HUES64 (cell line): ENCODE data around the gene IL10RB.
"Not testable (repeated sequence)": the region's sequence is repeated elsewhere in the genome, so short reads cannot be mapped to it uniquely, and the experiment has no call there.

Experiments used
- H3K27ac ChIP-seq: 2 replicates; pipeline ENCODE4 v1.7.0; 2013; ENCODE audit warnings: low read depth, low read length, inconsistent platforms
- H3K27me3 ChIP-seq: 2 replicates; pipeline ENCODE4 v1.6.1; 2013; ENCODE audit warnings: mild to moderate bottlenecking, low read length; ENCODE audit not compliant: insufficient read depth
- H3K36me3 ChIP-seq: 2 replicates; pipeline ENCODE4 v1.6.1; 2013; ENCODE audit warnings: mild to moderate bottlenecking, low read length; ENCODE audit not compliant: insufficient read depth
- H3K4me1 ChIP-seq: 2 replicates; pipeline ENCODE4 v1.6.1; 2013; ENCODE audit warnings: mild to moderate bottlenecking, low read length, moderate library complexity; ENCODE audit not compliant: insufficient read depth
- H3K4me3 ChIP-seq: 2 replicates; pipeline ENCODE4 v1.5.1; 2013; ENCODE audit warnings: mild to moderate bottlenecking, low read length, moderate library complexity
- H3K9ac ChIP-seq: 2 replicates; pipeline ENCODE4 v1.6.1; 2013; ENCODE audit warnings: mild to moderate bottlenecking, low read depth, low read length
- H3K9me3 ChIP-seq: 2 replicates; pipeline ENCODE4 v1.6.1; 2013; ENCODE audit warnings: low read depth, low read length; ENCODE audit not compliant: insufficient read depth
- WGBS: fragments of 150-250, 120-280 bp; methylation state at CpG from one replicate; pipeline ENCODE4 v1.1.7; 2013; ENCODE audit warnings: missing lambda C conversion rate; 5-methylcytosine and 5-hydroxymethylcytosine counted together

The IL10RB gene

DNA sequence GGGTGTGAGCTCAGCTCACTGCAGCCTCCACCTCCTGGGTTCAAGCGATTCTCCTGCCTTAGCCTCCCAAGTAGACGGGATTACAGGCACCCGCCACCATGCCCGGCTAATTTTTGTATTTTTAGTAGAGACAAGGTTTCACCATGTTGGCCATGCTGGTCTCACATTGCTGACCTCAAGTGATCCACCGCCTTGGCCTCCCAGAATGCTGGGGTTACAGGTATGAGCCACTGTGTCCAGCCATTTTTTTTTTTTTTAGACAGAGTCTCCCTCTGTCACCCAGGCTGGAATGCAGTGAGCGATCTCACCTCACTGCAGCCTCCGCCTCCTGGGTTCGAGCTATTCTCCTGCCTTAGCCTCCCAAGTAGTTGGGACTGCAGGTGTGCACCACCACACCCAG lies 23.3 kb upstream of the IL10RB start:
- not testable (repeated sequence) for H3K4me3 ChIP-seq, H3K27me3 ChIP-seq, H3K4me1 ChIP-seq, H3K9ac ChIP-seq, H3K27ac ChIP-seq
- H3K9me3 ChIP-seq = peaks cover 28% of the 10 kb centered on the region
- H3K36me3 ChIP-seq = peaks cover 44% of the 10 kb centered on the region
- WGBS = 98% methylated on average over 8 of the region's 8 CpGs

GRCh38 chr21:33244082-33244778 lies 21.9 kb upstream of the IL10RB start:
- H3K4me1 ChIP-seq = no peaks in the 10 kb centered on the region
- H3K27ac ChIP-seq = no peak overlapping the region
- H3K4me3 ChIP-seq = no peak overlapping the region
- H3K27me3 ChIP-seq = no peaks in the 10 kb centered on the region
- WGBS = 87% methylated on average over 6 of the region's 6 CpGs
- H3K36me3 ChIP-seq = peaks cover 52% of the 10 kb centered on the region
- H3K9me3 ChIP-seq = peaks cover 14% of the 10 kb centered on the region
- no peak overlapping the region for H3K9ac ChIP-seq

GRCh38 chr21:33244779-33245105 lies 21.4 kb upstream of the IL10RB start:
- Histone ChIP-seq H3K27me3 (no peaks in the 10 kb centered on the region), H3K9me3 (peaks cover 11% of the 10 kb centered on the region), H3K4me1 (no peaks in the 10 kb centered on the region), H3K4me3 (no peak overlapping the region), H3K27ac (no peak overlapping the region), H3K9ac (no peak overlapping the region), H3K36me3 (peaks cover 57% of the 10 kb centered on the region)
- 93% methylated on average over 2 of the region's 2 CpGs for WGBS

GRCh38 chr21:33245289-33245918 lies 20.8 kb upstream of the IL10RB start:
- Histone ChIP-seq H3K9ac (no peak overlapping the region), H3K27ac (no peak overlapping the region), H3K4me1 (no peaks in the 10 kb centered on the region), H3K4me3 (no peak overlapping the region), H3K27me3 (no peaks in the 10 kb centered on the region), H3K9me3 (peaks cover 5% of the 10 kb centered on the region; the same call in 1 of the 2 replicates), H3K36me3 (peaks cover 63% of the 10 kb centered on the region)
- WGBS = 78% methylated on average over 4 of the region's 4 CpGs

DNA sequence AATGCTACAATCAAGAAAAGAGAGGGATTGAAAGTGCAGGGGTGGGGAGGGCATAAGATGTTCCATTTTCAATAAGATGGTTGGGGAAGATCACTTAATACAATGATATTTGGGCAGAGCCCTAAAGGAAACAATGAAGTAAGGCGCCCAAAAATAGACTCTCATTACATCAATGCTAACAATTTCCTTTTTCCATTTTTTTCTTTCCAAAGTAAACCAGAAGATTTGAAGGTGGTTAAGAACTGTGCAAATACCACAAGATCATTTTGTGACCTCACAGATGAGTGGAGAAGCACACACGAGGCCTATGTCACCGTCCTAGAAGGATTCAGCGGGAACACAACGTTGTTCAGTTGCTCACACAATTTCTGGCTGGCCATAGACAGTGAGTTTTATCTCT lies 19.7 kb upstream of the IL10RB start:
- H3K27ac ChIP-seq = no peak overlapping the region
- H3K9ac ChIP-seq = no peak overlapping the region
- H3K4me1 ChIP-seq = no peaks in the 10 kb centered on the region
- H3K9me3 ChIP-seq = 0 out of 2 replicates have a peak, but pooled peaks cover 4% of the 10 kb centered on the region
- no peaks in the 10 kb centered on the region for H3K27me3 ChIP-seq
- H3K4me3 ChIP-seq = no peak overlapping the region
- peaks cover 72% of the 10 kb centered on the region for H3K36me3 ChIP-seq
- 91% methylated on average over 5 of the region's 5 CpGs for WGBS

DNA sequence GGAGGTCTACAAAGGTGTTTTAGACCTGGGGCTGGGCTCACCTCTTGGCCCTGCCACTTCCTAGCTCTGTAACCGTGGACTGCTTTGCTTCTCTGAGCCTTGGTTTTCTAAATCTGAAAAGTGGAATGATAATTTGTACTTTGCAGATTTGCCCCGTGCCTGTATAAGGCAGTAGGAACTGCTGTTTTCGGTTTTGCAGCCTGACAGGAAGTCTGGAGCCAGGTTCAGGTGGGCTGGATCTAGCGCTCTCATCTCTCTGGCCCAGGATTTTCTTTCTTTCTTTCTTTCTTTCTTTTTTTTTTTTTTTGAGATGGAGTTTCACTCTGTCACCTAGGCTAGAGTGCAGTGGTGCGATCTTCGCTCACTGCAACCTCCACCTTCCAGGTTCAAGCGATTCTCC lies 19.2 kb upstream of the IL10RB start:
- no peak overlapping the region for H3K4me3 ChIP-seq
- no peaks in the 10 kb centered on the region for H3K27me3 ChIP-seq
- no peaks in the 10 kb centered on the region for H3K9me3 ChIP-seq
- H3K9ac ChIP-seq = no peak overlapping the region
- H3K36me3 ChIP-seq = peaks cover 71% of the 10 kb centered on the region
- WGBS = 93% methylated on average over 7 of the region's 7 CpGs
- H3K4me1 ChIP-seq = no peaks in the 10 kb centered on the region
- no peak overlapping the region for H3K27ac ChIP-seq

DNA sequence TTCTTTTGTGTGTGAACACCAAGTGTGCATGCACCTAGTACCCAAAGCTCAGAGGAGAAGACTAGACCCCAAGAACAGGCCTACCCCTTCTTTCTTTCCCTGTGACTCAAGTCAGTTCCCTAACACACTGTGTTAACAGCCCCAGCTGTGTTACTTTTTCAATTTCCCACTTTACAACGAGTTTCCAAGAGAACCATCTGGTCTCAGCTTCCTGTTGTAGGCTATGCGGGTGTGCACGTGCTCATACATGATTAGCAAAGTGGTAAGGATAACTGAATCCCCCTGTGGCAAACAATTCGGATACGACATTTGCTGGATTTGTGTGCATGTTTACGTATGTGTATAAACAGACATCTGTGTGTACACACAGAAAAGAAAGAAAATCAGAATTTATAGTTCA lies 18.6 kb upstream of the IL10RB start:
- H3K27ac ChIP-seq = no peak overlapping the region
- peaks cover 75% of the 10 kb centered on the region for H3K36me3 ChIP-seq
- H3K27me3 ChIP-seq = no peaks in the 10 kb centered on the region
- no peaks in the 10 kb centered on the region for H3K4me1 ChIP-seq
- H3K9ac ChIP-seq = no peak overlapping the region
- no peak overlapping the region for H3K4me3 ChIP-seq
- WGBS = 87% methylated on average over 6 of the region's 6 CpGs
- no peaks in the 10 kb centered on the region for H3K9me3 ChIP-seq

- 95% methylated on average over 6 of the region's 7 CpGs for WGBS
- peaks cover 89% of the 10 kb centered on the region for H3K36me3 ChIP-seq
Observed at GRCh38 chr21:33249331-33250002, 16.7 kb upstream of the IL10RB start.

DNA sequence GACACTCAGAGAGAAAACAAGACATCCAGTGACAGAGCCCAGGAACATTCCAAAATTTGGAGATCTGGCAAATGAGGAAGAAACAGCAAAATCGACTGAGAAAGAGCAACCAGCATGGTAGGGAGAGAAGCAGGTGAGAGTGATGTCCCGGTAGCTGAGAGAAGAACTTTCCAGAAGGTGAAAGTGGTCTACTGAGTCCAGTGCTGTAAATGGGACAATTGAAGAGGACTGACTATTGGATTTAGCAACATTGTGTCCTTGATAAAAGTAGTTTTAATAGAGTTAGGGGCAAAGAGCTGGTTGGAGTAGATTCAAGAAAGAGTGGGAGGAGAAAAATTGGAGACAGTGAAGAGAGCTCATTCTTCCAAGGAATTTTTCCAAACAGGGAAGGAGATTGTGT lies 15.0 kb upstream of the IL10RB start:
- Histone ChIP-seq H3K9me3 (no peaks in the 10 kb centered on the region), H3K4me3 (no peak overlapping the region), H3K4me1 (no peaks in the 10 kb centered on the region), H3K36me3 (peaks cover 89% of the 10 kb centered on the region), H3K9ac (no peak overlapping the region), H3K27ac (no peak overlapping the region), H3K27me3 (no peaks in the 10 kb centered on the region)
- 91% methylated on average over 2 of the region's 2 CpGs for WGBS

More at GRCh38 chr21:33249331-33250002, 16.7 kb upstream of the IL10RB start:
- H3K27me3 ChIP-seq = no peaks in the 10 kb centered on the region
- H3K27ac ChIP-seq = no peak overlapping the region
- H3K9ac ChIP-seq = no peak overlapping the region
- H3K4me3 ChIP-seq = no peak overlapping the region
- H3K4me1 ChIP-seq = no peaks in the 10 kb centered on the region
- no peaks in the 10 kb centered on the region for H3K9me3 ChIP-seq

DNA sequence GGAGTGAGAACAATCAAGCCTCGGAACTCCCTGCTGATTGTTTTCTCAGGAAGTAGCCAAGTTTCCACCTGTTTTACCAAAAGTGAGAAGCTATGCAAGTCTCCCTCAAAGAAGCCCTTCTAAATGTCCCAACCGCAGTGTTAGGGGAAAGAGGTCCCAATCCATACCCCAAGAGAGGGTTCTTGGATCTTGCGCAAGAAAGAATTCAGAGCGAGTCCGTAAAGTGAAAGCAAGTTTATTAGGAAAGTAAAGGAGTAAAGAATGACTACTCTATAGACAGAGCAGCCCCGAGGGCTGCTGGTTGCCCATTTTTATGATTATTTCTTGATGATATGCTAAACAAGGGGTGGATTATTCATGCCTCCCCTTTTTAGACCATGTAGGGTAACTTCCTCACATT lies 12.8 kb upstream of the IL10RB start:
- not testable (repeated sequence) for H3K27me3 ChIP-seq, H3K9me3 ChIP-seq, H3K4me3 ChIP-seq, H3K9ac ChIP-seq, H3K4me1 ChIP-seq, H3K27ac ChIP-seq
- WGBS = 93% methylated on average over 6 of the region's 6 CpGs
- H3K36me3 ChIP-seq = peaks cover 76% of the 10 kb centered on the region

DNA sequence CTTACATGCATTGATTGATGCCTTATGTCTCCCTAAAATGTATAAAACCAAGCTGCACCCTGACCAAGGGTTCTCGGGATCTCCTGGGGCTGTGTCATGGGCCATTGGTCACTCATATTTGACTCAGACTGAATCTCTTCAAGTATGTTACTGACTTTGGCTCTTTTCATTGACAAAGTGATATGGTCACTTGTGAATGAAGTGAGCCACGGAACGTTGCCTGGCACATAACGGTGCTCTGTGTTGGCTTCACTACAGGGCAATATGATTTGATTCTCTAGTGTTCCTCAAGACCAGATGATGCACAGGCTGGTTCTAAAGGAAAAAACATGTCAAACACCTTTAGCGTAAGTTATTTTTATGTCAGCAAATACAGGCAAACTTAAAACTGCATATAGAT lies 11.4 kb upstream of the IL10RB start:
- H3K4me3 ChIP-seq = no peak overlapping the region
- 98% methylated on average over 5 of the region's 5 CpGs for WGBS
- no peak overlapping the region for H3K9ac ChIP-seq
- H3K36me3 ChIP-seq = peaks cover 74% of the 10 kb centered on the region
- no peaks in the 10 kb centered on the region for H3K27me3 ChIP-seq
- H3K9me3 ChIP-seq = 0 out of 2 replicates have a peak, but pooled peaks cover 7% of the 10 kb centered on the region
- no peaks in the 10 kb centered on the region for H3K4me1 ChIP-seq
- H3K27ac ChIP-seq = no peak overlapping the region
